Stimulated activated CD4-positive, alpha-beta T cell treated with anti-CD3 and anti-CD28 coated beads, Interleukin-12 subunit alpha, Interleukin-12 subunit beta, amount 100 ng/mL, for 24 hours (primary cell): ENCODE results near the gene NKX2-2.
"Not testable (repeated sequence)": the region's sequence is repeated elsewhere in the genome, so short reads cannot be mapped to it uniquely, and the experiment has no call there.

Experiments
- DNase-seq, 2 experiments: peaks; one replicate each; pipeline ENCODE4 v3.0.0-alpha.2; 2020; ENCODE audit warnings: low read depth in 2 of 2

Gene NKX2-2

GRCh38 chr20:21508230-21509078, 5.4 kb downstream of the NKX2-2 start:
- DNase-seq = no peak

GRCh38 chr20:21507400-21508229, 6.2 kb downstream of the NKX2-2 start:
- no peak for DNase-seq

- DNase-seq = peak; percentile 53 to 71
Measured at GRCh38 chr20:21505810-21506530, 7.9 kb downstream of the NKX2-2 start.

- DNase-seq = peak; percentile 70 to 82
Measured at GRCh38 chr20:21505161-21505809, 8.6 kb downstream of the NKX2-2 start.

- no peak for DNase-seq
Measured at GRCh38 chr20:21504323-21504722, 9.5 kb downstream of the NKX2-2 start.

GRCh38 chr20:21503345-21503744, 10.5 kb downstream of the NKX2-2 start:
- DNase-seq = no peak

- DNase-seq = no peak
Measured at GRCh38 chr20:21501184-21501583, 12.7 kb downstream of the NKX2-2 start.

GRCh38 chr20:21500599-21500998, 13.3 kb downstream of the NKX2-2 start:
- no peak for DNase-seq

GRCh38 chr20:21499641-21500040, 14.2 kb downstream of the NKX2-2 start:
- no peak for DNase-seq

- no peak for DNase-seq
Measured at GRCh38 chr20:21498635-21499034, 15.2 kb downstream of the NKX2-2 start.

GRCh38 chr20:21498195-21498594, 15.7 kb downstream of the NKX2-2 start:
- no peak for DNase-seq

GRCh38 chr20:21496452-21496851, 17.4 kb downstream of the NKX2-2 start:
- DNase-seq = no peak

GRCh38 chr20:21493049-21493448, 20.8 kb downstream of the NKX2-2 start:
- DNase-seq = no peak

- no peak for DNase-seq
Measured at GRCh38 chr20:21490105-21490504, 23.8 kb downstream of the NKX2-2 start.

- DNase-seq = not testable (repeated sequence)
Measured at GRCh38 chr20:21480144-21480543, 33.7 kb downstream of the NKX2-2 start.

GRCh38 chr20:21465799-21466198, 48.1 kb downstream of the NKX2-2 start:
- no peak for DNase-seq

GRCh38 chr20:21464916-21465315, 48.9 kb downstream of the NKX2-2 start:
- DNase-seq = no peak
